C4-2B (cell line): ENCODE results near the gene VSTM2A.
A peak's percentile ranks its signal among the peaks of the same experiment; 100 is the strongest.
"Not testable (repeated sequence)": the region's sequence is repeated elsewhere in the genome, so short reads cannot be mapped to it uniquely, and the experiment has no call there.

Experiments
- H3K27ac ChIP-seq: fragments of 450-650 bp; 2 replicates; pipeline ENCODE4 v1.5.1; 2017
- CTCF ChIP-seq: fragments of 450-650 bp; conservative IDR thresholded peaks from 2 replicates; pipeline ENCODE4 v1.5.1; 2017; ENCODE audit warnings: mild to moderate bottlenecking
- ZFX ChIP-seq: fragments of 450-650 bp; IDR thresholded peaks from 2 replicates; pipeline ENCODE4 v1.6.1; 2017

Gene VSTM2A

GRCh38 chr7:54541669-54542625 lies at the start of gene VSTM2A:
Gene VSTM2A (plus strand): TSS chr7:54542375. CDS start chr7:54542731, 356 bp downstream.
- TF ChIP-seq CTCF, result peak; percentile 17; the same call in 1 of the 2 replicates
- TF ChIP-seq ZFX, result no peak
- peak within 1 kb of the TSS; percentile 19 for H3K27ac ChIP-seq

- not testable (repeated sequence) for H3K27ac ChIP-seq
Observed at GRCh38 chr7:54504531-54504930, 37.6 kb upstream of the VSTM2A start.

GRCh38 chr7:54529568-54529967 lies 12.6 kb upstream of the VSTM2A start:
- H3K27ac ChIP-seq, result no peak overlapping the region
- TF ChIP-seq ZFX (no peak), CTCF (no peak)

- no peak overlapping the region for H3K27ac ChIP-seq
- TF ChIP-seq ZFX, result no peak
- TF ChIP-seq CTCF, result no peak
Observed at GRCh38 chr7:54538122-54538521, 4.1 kb upstream of the VSTM2A start.

GRCh38 chr7:54543051-54543488 lies 895 bp downstream of the VSTM2A start:
- TF ChIP-seq ZFX (no peak), CTCF (no peak)
- H3K27ac ChIP-seq, result no peak overlapping the region

GRCh38 chr7:54544149-54544526 lies 2.0 kb downstream of the VSTM2A start:
- TF ChIP-seq CTCF (no peak), ZFX (no peak)
- H3K27ac ChIP-seq, result no peak overlapping the region

- TF ChIP-seq CTCF (no peak), ZFX (no peak)
- H3K27ac ChIP-seq, result no peak overlapping the region
Observed at GRCh38 chr7:54544527-54545240, 2.5 kb downstream of the VSTM2A start.
